Activated T-cell treated with anti-CD3 and anti-CD28 coated beads for 4 hours (primary cell): ENCODE data around the gene MCOLN2.
"Not testable (repeated sequence)": the region's sequence is repeated elsewhere in the genome, so short reads cannot be mapped to it uniquely, and the experiment has no call there.

Source experiments
- DNase-seq: peaks from one replicate; pipeline ENCODE4 v3.0.0-alpha.2; 2020

The MCOLN2 gene

DNA sequence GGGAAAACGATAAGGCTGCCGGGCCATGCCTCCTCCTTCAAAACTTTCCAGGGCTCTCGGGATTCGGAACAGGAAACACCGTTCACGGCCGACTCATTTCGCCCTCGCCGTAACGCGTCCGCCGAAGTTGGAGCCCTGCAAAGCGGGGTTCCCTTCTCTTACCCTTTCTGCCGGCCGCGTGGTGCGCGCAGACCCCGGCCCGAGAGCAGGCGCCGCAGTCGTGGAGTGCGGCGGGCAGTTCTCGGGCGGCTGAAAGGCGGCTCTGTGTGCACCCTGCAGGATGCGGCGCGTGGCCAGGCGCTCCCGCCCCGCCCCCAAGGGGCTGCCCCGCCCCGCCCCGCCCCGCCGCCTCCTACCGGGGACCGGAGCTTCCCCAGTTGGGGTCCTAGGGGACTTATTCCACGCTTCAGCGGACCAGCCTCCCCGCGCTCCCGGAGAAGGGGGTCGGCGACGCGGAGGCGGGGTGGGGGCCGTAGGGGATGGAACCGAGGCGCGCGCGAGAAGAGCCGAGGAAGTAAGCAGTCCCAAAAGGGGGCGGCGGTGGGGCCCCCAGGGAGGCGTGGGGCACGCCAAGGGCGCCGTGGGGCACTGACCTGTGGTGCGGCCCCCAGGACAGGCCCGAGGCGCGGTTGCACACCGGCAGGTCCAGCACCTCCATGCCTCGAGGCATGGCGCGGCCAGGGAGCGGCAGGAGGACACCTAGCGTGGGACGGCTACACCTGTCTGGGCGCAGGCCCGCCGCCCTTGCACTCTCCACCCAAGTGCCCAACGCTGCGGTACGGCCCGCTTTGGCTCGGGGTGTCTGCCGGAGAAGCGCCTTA, at the start of gene MCOLN2:
TSS of gene MCOLN2 (minus strand) at position 268 of the 821 bp plus-strand sequence. CDS start at position 27, 241 bp downstream.
- DNase-seq = no peak

GRCh38 chr1:85042413-85042812, 45.5 kb upstream of the MCOLN2 start:
- DNase-seq = no peak

DNA sequence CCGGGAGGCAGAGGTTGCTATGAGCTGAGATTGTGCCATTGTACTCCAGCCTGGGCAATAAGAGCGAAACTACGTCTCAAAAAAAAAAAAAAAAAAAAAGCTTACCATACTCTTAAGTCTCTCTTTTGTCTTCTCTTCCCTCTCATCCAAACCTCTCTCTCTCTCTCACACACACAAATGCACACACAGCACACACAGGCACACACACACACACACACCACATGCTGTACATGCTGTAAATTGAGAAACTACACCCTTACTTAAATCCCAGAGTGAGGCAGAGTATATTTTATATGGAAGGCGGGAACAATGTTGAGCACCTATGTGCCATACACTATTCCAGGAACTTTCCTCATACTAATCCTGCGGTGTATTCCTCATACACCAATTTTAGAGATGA, 44.9 kb upstream of the MCOLN2 start:
- no peak for DNase-seq

DNA sequence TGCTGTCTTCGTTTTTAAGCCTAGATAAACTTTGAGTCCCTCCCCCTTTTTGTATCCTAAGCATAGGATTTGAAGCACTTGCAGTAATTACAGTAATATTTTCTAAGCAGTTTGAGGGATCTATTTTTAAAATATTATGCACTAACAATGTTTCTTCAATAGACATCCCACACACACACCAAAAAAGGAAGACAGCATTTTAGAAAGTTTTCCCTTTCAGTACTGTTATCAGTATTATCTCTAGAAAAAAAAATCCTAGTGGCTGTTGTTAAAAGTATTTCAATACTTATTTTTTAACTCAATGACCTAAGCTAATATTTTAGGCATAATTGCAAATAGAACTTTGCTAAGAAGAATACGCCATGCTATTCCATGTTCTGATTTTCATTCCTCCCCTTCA, 36.3 kb upstream of the MCOLN2 start:
- no peak for DNase-seq

DNA sequence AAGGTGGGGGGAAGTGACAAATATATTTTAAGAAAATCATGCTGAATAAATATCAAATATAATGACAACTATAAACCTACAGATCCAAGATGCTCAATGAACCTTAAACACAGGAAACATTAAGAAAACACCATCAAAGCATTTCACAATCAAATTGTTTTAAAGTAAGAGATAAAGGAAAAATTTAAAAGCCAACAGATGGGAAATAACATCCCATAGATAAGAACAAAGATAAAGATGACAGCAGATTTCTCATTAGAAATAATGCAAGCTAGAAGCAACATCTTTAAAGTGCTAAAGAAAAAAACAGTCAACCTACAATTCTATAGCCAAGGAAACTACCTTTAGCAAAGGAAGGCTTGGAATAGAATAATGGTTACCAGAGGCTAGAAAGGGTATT, 33.6 kb upstream of the MCOLN2 start:
- DNase-seq = no peak

DNA sequence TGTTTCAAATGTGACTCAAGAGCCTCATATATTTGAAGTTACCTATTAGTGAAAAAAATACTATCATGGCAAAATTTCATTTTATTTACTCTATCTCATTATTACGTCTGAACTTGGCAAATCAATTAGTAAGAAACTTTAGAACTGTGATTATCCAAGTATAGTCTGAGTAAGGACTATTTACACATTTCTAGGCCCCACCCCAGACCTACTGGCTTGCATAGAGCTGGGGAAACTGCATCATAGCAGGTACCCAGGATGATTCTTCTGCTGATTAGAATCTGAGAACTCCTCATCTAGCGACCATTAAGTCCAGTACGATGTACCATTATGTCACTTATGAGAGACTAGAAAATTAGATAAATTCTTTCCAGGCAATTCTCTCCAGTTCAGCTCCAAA, 31.2 kb upstream of the MCOLN2 start:
- no peak for DNase-seq

DNA sequence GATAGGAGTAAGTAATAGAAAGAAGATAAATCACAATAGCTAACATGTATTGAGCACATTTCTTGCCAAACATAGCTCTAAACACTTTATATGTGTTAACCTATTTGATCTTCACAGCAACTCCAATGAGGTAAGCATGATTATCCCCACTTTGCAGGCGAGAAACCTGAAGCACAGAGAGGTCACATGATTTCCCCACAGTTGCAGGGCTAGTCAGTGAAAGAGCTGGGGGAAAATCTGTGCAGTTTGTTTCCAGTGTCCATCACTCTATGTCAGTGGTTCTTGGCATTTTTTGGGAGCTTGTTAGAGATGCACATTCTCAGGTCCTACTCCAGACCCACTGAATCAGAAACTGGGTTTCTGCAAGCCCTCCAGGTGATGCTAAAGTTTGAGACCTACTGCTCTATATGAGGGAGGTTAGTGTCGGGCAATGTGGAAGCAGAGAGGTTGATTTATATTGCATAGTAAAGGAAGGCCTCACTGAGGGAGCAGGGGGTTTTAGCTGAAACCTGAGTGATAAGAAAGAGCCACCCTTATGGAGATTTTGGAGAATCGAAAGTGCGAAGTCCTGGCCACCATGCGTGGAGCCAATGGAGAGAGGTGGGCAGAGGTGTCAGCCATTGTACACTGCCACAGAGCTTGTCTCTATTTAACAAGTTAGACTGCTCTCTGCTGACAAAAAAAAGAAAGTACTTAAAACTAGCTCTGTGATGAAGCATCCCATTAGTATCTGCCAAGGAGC, 30.5 kb upstream of the MCOLN2 start:
- peak; percentile 14 for DNase-seq

DNA sequence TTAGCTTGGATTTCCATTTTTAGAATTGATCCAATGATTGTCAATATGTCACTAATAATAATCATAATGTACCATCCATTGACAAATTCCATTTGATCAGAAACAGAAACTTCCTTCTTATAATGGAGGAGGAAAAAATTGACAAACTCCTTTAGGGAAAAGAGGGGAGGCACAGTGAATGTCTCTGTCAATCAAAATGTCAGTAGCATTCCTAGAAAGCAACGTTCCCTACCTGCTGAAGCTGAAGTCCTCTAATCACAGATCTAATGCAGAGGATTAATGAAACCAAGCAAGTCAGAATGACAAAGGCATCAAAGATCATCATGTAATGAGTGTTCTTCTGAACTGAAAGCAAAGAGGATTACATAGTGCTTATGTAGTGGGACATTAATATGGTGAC, 29.0 kb upstream of the MCOLN2 start:
- no peak for DNase-seq

DNA sequence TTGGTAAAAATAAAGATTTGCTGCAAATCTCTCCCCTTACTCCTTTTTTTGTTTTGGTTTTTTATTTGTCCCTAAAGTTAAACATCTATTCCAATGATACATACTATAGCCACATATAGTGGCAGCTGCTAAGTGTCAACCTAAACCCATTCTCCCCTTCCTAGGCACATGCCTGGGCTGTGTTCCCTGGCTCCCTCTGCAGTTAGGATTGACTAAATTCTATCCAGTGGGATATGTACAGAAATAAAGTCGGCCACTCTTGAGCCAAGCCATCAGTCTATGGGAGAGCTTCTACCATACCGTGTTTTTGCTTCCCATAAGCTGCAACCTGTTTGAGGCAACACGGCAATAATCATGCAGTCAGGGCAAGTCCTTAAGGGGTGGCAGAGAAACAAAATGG, 27.8 kb upstream of the MCOLN2 start:
- no peak for DNase-seq

GRCh38 chr1:85022700-85023099, 25.8 kb upstream of the MCOLN2 start:
- DNase-seq = no peak

DNA sequence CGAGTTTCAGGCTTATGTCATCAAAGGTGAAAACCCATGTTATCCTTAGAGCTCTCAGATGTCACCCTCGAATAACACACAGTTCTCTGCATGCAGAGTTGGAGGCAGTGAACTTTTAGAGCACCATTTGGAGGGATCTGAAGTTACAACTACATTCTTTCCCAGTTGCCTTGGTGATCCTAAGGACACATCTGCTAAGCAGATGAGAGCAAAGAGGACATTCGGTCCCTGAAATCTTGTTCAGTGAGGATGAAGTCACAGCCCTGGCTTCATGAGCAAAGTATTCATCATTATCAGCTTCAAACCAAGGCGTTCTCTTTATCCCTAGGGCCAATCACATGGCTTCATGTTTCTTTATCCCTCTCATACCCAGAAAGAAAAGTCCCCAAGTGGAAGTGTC, 23.1 kb upstream of the MCOLN2 start:
- no peak for DNase-seq

DNA sequence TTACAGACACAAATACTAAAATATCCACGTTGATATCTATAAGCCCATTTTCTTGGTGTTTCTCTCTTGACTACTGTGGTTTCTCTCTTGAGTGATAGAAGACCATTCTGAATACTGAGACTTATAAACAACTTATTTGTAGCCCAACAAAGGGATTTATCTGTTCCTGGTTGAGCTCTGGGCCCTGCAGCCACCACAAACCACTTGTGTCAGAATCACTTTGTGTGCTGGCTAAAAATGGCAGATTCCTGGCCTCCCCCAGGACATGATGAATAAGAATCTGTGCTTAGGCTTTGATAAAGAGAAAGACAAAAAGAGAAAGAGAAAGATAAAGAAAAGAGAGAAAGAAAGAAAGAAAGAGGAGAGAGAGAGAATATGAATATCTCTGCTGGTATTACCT, 18.9 kb upstream of the MCOLN2 start:
- no peak for DNase-seq

GRCh38 chr1:85005641-85006040, 8.7 kb upstream of the MCOLN2 start:
- DNase-seq = not testable (repeated sequence)

- no peak for DNase-seq
Observed at GRCh38 chr1:85001742-85002141, 4.8 kb upstream of the MCOLN2 start.

DNA sequence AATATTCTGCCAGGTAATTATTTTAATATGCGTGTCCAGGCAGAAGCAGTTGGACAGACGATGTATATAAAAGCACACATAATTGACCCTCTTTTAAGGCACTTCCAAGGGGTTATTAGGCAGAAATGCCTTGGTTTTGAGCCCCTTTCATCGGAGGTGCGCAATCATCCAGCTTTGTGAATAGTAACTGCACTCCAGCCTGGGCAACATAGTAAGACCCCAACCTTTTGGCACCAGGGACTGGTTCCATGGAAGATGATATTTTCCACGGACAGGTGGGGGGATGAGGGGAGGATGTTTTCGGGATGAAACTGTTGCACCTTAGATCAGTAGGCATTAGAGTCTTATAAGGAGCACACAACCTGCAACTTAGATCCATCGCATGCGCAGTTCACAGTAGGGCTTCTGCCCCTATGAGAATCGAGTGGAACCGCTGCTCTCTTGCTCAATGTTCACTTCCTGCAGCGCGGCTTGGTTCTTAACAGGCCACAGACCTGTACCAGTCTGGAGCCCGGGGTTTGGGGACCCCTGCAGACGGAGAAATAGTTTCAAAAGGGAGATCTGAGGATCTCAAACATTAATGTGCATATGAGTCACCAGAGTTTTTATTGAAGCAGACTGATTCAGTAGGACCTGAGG, 1.8 kb upstream of the MCOLN2 start:
- peak; percentile 35 for DNase-seq

GRCh38 chr1:84997667-84998600, 1.0 kb upstream of the MCOLN2 start:
- no peak for DNase-seq

DNA sequence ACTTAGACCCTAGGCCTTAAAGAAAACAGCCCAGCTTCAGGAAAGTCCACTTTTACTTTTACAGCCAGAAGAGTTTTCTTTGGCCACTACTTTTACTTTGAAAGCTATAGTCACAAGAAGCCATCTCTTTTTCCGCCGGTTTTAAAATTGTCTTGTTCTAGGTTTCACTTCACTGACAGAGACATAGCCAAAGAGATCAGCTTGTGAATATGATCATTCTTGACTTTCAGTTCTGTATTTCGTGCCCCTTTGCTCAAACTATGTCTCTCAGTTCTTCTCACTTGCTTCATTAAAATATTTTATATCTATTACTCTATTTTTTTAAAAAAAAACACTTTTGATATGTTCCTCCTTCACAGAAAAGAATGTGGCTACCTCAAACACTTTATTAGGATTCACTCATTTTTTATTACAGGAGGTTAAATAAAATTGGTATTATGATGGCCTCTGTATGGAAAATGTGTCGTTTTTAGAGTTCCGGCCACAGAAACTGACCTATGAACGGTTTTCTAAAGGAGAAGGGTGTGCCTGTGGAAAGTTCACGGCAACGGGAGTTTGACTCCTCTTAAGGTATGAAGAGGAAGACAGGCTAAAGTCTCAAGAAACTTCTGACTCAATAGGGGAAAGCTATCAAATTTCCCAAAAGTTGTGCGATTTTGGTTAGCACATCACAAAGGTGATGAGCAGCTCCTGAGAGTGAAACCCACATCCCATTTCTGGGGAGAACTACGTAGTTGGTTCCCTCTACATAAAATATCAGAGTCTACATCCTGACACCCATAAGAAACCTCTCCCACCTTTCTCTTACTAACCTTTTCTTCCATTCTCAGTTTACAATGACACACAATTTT, 1.2 kb downstream of the MCOLN2 start:
- no peak for DNase-seq

DNA sequence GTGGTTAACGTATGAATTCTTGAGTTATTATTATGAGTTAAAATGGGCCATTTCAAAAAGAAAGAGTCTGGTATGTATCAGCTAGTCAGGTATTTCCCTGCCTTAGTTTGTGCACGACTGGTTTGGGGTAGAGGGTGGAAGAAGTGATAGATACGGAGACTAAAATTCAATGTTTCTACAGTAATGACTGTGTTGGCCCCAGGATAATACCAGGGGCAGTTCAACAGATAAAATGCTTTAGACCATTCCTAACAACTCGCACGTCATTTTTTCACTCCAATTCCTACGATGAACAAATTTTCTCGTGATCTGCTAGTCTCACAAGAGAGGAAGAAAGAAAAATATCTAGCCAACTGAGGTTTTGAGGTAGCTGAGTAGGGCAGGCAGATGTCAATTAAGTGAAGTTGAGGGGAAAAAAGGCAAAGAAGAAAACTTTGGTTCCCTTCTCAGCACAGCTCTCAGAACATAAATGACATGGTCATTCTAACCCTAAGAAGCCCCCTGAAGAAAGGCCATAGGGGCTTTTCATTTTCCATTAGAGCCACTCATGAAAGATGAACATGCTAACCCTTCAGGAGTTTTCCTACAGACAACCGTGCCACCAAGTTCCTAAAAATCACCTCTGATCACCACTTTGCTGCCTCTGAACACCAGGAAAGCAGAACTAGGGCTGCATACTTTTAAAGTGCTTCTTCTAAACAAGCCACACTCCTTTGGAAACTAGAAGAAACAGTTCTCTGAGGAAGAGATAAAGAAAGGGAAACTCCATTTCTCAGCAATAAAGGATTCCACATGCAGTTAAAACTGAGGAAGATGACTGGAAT, 5.6 kb downstream of the MCOLN2 start:
- DNase-seq = no peak

DNA sequence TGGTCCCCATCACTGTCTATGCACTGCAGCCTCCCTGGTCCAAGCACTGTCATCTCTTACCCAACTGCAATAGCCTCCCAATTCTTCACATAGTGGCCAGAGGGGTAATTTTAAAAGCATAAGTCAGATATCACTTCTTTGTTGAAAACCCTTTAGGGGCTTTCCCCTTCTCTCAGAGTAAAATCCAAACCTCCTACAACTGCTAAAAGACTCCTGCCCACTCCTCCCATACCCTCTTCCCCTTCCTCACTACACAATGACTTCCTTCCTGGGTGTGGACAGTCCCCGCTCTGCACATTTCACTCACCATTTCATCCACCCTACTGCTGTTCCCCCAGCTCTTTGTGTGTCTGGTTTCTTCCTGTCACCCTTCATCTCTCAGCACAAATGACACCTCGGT, 8.3 kb downstream of the MCOLN2 start:
- no peak for DNase-seq

DNA sequence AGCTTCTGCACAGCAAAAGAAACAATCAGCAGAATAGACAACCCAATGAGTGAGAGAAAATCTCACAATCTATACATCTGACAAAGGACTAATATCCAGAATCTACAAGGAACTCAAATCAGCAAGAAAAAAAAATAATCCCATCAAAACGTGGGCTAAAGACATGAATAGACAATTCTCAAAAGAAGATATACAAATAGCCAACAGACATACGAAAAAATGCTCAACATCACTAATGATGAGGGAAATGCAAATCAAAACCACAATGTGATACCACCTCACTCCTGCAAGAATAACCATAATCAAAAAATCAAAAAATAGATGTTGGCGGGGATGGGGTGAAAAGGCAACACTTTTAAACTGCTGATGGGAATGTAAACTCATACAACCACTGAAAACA, 10.4 kb downstream of the MCOLN2 start:
- DNase-seq = not testable (repeated sequence)

DNA sequence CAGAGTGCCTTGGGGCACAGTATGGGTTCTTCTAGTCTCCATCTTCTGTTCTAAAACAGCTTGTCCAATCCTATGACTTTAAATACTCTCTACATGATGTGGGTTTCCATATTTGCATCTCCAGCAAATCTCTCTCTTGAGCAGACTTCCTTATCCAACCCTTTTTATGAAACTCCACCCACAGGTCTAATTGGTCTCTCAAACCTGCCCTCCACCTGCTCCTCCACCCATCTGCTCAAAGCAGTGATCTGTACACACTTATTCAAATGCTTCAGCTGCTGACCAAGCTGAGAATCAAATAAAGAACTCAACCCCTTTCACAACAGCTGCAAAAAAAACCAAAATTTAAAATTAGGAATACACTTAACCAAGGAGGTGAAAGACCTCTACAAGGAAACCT, 11.5 kb downstream of the MCOLN2 start:
- no peak for DNase-seq
